Upper lobe of left lung (tissue), 6 donors: Measurements from ENCODE around the gene HBQ1. TPM values are rescaled to one million over a fixed set of nuclear protein-coding genes. Genes with fewer than 3 reads are reported as not detected.
"Not testable (repeated sequence)": the region's sequence is repeated elsewhere in the genome, so short reads cannot be mapped to it uniquely, and the experiment has no call there.

Source experiments
- ATAC-seq, 2 donors: fragments of 200-7000 bp; cut with Tn5 transposase; one replicate each; pipeline ENCODE4 v1.9.1; 2022; ENCODE audit warnings: mild to moderate bottlenecking in 2 of 2, moderate library complexity in 2 of 2; ENCODE audit not compliant: low FRiP score in 2 of 2
- DNase-seq, 2 donors: peaks; one replicate each; pipeline ENCODE4 v3.0.0-alpha.2; 2019 to 2020
- H3K27ac ChIP-seq, 4 donors: fragments of 200-600 bp; sonication (generic); one replicate each; pipeline ENCODE4 v1.5.1; 2016 to 2019
- H3K27me3 ChIP-seq, 4 donors: fragments of 200-600 bp; sonication (generic); one replicate each; pipeline ENCODE4 v1.5.1; 2017 to 2019
- H3K36me3 ChIP-seq, 4 donors: fragments of 200-600 bp; sonication (generic); one replicate each; pipeline ENCODE4 v1.5.1; 2016 to 2019
- H3K4me1 ChIP-seq, 4 donors: fragments of 200-600 bp; sonication (generic); one replicate each; pipeline ENCODE4 v1.5.1; 2018 to 2019
- H3K4me3 ChIP-seq, 4 donors: fragments of 200-600 bp; sonication (generic); one replicate each; pipeline ENCODE4 v1.5.1; 2017 to 2019; ENCODE audit warnings: mild to moderate bottlenecking in 2 of 4, moderate library complexity in 1 of 4
- H3K9me3 ChIP-seq, 4 donors: fragments of 200-600 bp; sonication (generic); one replicate each; pipeline ENCODE4 v1.5.1; 2018 to 2019
- EP300 ChIP-seq, 4 donors: sonication (generic); formaldehyde crosslinking; IDR thresholded peaks; one replicate each; pipeline ENCODE4 v1.5.1; 2017; ENCODE audit warnings: antibody characterized with exemption in 4 of 4, control low read depth in 2 of 4
- POLR2A ChIP-seq, 4 donors: fragments of 450-650 bp; IDR thresholded peaks; one replicate each; pipeline ENCODE4 v1.5.1; 2016 to 2017; ENCODE audit warnings: antibody characterized with exemption in 4 of 4, mild to moderate bottlenecking in 2 of 4
- POLR2AphosphoS5 ChIP-seq, 2 donors: sonication (generic); formaldehyde crosslinking; IDR thresholded peaks; one replicate each; pipeline ENCODE4 v1.5.1; 2017; ENCODE audit warnings: antibody characterized with exemption in 2 of 2
- WGBS, 2 donors: methylation state at CpG; one replicate each; pipeline ENCODE4 v1.1.5; 2017 to 2018; 5-methylcytosine and 5-hydroxymethylcytosine counted together
- total RNA-seq, 6 donors: library from RNA; depleted of rRNA in 4 of 6; stranded (reverse); fragments of >200 nt in 4 of 6; gene quantifications; one replicate each; pipeline versions ENCODE4 v1.1.0 to v1.2.1, GENCODE V29; 2016 to 2021
- TF ChIP-seq, protein P1 (sequence below), 6 experiments: fragments of 450-650 bp in 4 of 6; fragments of 200-600 bp in 2 of 6; sonication (generic) in 2 of 6; IDR thresholded peaks; one replicate each; pipeline ENCODE4 v1.5.1; 2016 to 2019; ENCODE audit warnings: antibody characterized with exemption in 6 of 6
- donor health status: DM: no; HTN: no; CAD: no; lungs with moderate emphysema.
- donor health status: DM: no; HTN: yes; CAD: no; lungs with severe emphysema.

The HBQ1 gene
- total RNA-seq, 6 donors from 2014 or later: not detected

- WGBS, 2 donors: 82 to 87% methylated on average over 12 to 13 of the region's 13 CpGs
- no peaks in the 10 kb centered on the region for H3K36me3 ChIP-seq
- no peak overlapping the region for H3K27ac ChIP-seq
- no peaks in the 10 kb centered on the region for H3K9me3 ChIP-seq
- TF ChIP-seq EP300 (IDR thresholded peaks at IDR 0.05) (no peak), POLR2AphosphoS5 (IDR thresholded peaks at IDR 0.05) (no peak), POLR2A (IDR thresholded peaks at IDR 0.05) (no peak)
- no peak for ATAC-seq
- peaks cover 14 to 18% (median 17%) of the 10 kb centered on the region in 4 donors for H3K4me1 ChIP-seq
- DNase-seq: no peak
- H3K27me3 ChIP-seq: peaks cover 2 to 26% (median 19%) of the 10 kb centered on the region in 4 donors
- H3K4me3 ChIP-seq: no peak overlapping the region
Measured at GRCh38 chr16:162271-162991, 17.8 kb upstream of the HBQ1 start.

GRCh38 chr16:163139-163538 is 17.1 kb upstream of the HBQ1 start:
- H3K4me3 ChIP-seq, DNase-seq, H3K27ac ChIP-seq, ATAC-seq, H3K36me3 ChIP-seq, H3K9me3 ChIP-seq: not testable (repeated sequence)
- WGBS, 2 donors: 90 to 92% methylated on average over 5 to 9 of the region's 10 CpGs
- H3K4me1 ChIP-seq: peaks cover 14 to 18% (median 17%) of the 10 kb centered on the region in 4 donors
- H3K27me3 ChIP-seq: peaks cover 2 to 33% (median 22%) of the 10 kb centered on the region in 4 donors

- H3K9me3 ChIP-seq, H3K27ac ChIP-seq, H3K36me3 ChIP-seq, ATAC-seq, H3K4me3 ChIP-seq, DNase-seq: not testable (repeated sequence)
- Histone ChIP-seq H3K27me3 (peaks cover 2 to 38% (median 25%) of the 10 kb centered on the region in 4 donors), H3K4me1 (peaks cover 14 to 18% (median 17%) of the 10 kb centered on the region in 4 donors)
- 0 to 23% methylated on average over 2 to 3 of the region's 3 CpGs for WGBS, 2 donors
Measured at GRCh38 chr16:163696-164095, 16.6 kb upstream of the HBQ1 start.

- WGBS, 2 donors: no CpG with 5 or more reads among the region's 80 CpGs
- ATAC-seq: peak in 1 of 2 donors; percentile 21
- Histone ChIP-seq H3K27me3 (peaks cover 2 to 44% (median 27%) of the 10 kb centered on the region in 4 donors), H3K4me1 (peaks cover 14 to 18% (median 17%) of the 10 kb centered on the region in 4 donors)
- H3K27ac ChIP-seq, H3K36me3 ChIP-seq, H3K9me3 ChIP-seq, H3K4me3 ChIP-seq, DNase-seq: not testable (repeated sequence)
Measured at GRCh38 chr16:164134-164823, 16.0 kb upstream of the HBQ1 start.

DNA sequence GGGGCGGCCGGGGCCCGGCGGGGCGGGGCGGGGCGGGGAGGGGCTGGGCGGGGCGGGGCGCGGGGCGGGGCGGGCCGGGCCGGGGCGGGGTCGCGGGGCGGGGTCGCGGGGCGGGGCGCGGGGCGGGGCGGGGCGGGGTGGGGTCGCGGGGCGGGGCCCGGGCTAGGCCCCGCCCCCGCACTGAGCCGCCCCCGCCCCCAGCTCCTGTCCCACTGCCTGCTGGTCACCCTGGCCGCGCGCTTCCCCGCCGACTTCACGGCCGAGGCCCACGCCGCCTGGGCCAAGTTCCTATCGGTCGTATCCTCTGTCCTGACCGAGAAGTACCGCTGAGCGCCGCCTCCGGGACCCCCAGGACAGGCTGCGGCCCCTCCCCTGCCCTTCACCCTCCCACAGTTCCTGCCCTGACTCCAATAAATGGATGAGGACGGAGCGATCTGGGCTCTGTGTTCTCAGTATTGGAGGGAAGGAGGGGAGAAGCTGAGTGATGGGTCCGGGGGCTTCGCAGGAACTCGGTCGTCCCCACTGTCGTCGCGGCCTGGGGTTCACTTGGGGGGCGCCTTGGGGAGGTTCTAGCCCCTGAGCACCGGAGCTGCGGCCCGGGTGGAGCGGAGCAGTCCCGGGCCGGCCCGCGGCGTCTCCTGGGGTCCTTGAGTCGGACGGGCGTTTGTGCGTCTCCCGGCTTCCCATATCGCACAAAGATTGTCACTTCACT is 15.3 kb upstream of the HBQ1 start:
- Histone ChIP-seq H3K4me3 (peak overlapping the region in 2 of 4 donors; percentile 6 to 26), H3K27me3 (peaks cover 2 to 45% (median 28%) of the 10 kb centered on the region in 4 donors), H3K27ac (no peak overlapping the region), H3K4me1 (peaks cover 14 to 18% (median 17%) of the 10 kb centered on the region in 4 donors), H3K9me3 (no peaks in the 10 kb centered on the region), H3K36me3 (no peaks in the 10 kb centered on the region)
- 3 to 6% methylated on average over 15 to 30 of the region's 77 CpGs for WGBS, 2 donors
- TF ChIP-seq, protein P1, sequence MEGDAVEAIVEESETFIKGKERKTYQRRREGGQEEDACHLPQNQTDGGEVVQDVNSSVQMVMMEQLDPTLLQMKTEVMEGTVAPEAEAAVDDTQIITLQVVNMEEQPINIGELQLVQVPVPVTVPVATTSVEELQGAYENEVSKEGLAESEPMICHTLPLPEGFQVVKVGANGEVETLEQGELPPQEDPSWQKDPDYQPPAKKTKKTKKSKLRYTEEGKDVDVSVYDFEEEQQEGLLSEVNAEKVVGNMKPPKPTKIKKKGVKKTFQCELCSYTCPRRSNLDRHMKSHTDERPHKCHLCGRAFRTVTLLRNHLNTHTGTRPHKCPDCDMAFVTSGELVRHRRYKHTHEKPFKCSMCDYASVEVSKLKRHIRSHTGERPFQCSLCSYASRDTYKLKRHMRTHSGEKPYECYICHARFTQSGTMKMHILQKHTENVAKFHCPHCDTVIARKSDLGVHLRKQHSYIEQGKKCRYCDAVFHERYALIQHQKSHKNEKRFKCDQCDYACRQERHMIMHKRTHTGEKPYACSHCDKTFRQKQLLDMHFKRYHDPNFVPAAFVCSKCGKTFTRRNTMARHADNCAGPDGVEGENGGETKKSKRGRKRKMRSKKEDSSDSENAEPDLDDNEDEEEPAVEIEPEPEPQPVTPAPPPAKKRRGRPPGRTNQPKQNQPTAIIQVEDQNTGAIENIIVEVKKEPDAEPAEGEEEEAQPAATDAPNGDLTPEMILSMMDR (IDR thresholded peaks at IDR 0.05): no peak
- no peak for TF ChIP-seq EP300 (IDR thresholded peaks at IDR 0.05)
- ATAC-seq (no peak), DNase-seq (peak in 1 of 2 donors; percentile 78)

GRCh38 chr16:165539-166374 is 14.5 kb upstream of the HBQ1 start, which contains the start of gene HBM:
Gene HBM (plus strand): TSS chr16:165978. CDS start chr16:165998, 20 bp downstream.
- peak in 1 of 2 donors; percentile 6 for ATAC-seq
- peak in 1 of 2 donors; percentile 84 for DNase-seq
- WGBS, 2 donors: 2 to 7% methylated on average over 33 to 56 of the region's 75 CpGs

More at GRCh38 chr16:165539-166374, 14.5 kb upstream of the HBQ1 start, which contains the start of gene HBM:
- Histone ChIP-seq H3K27me3 (peaks cover 2 to 50% (median 31%) of the 10 kb centered on the region in 4 donors), H3K27ac (no peak within 1 kb of the TSS), H3K36me3 (no peaks in the 10 kb centered on the region), H3K9me3 (no peaks in the 10 kb centered on the region), H3K4me1 (peaks cover 14 to 18% (median 17%) of the 10 kb centered on the region in 4 donors), H3K4me3 (peak within 1 kb of the TSS in 2 of 4 donors; percentile 6 to 26)
- TF ChIP-seq POLR2A (IDR thresholded peaks at IDR 0.05): no peak
- TF ChIP-seq POLR2AphosphoS5 (IDR thresholded peaks at IDR 0.05): no peak
- TF ChIP-seq, protein P1 (IDR thresholded peaks at IDR 0.05): no peak
- no peak for TF ChIP-seq EP300 (IDR thresholded peaks at IDR 0.05)
